Measurements from ENCODE around the gene POLK.
"Not testable (repeated sequence)": the region's sequence is repeated elsewhere in the genome, so short reads cannot be mapped to it uniquely, and the experiment has no call there.

GRCh38 chr5:75560655-75561054 is 49.0 kb downstream of the POLK start:
- not testable (repeated sequence) for TF ChIP-seq CTCF, EP300, POLR2AphosphoS5 (IDR thresholded peaks at IDR 0.05)
